ENCODE data around the gene CUL4A.
A peak's percentile ranks its signal among the peaks of the same experiment; 100 is the strongest.

CUL4A gene

DNA sequence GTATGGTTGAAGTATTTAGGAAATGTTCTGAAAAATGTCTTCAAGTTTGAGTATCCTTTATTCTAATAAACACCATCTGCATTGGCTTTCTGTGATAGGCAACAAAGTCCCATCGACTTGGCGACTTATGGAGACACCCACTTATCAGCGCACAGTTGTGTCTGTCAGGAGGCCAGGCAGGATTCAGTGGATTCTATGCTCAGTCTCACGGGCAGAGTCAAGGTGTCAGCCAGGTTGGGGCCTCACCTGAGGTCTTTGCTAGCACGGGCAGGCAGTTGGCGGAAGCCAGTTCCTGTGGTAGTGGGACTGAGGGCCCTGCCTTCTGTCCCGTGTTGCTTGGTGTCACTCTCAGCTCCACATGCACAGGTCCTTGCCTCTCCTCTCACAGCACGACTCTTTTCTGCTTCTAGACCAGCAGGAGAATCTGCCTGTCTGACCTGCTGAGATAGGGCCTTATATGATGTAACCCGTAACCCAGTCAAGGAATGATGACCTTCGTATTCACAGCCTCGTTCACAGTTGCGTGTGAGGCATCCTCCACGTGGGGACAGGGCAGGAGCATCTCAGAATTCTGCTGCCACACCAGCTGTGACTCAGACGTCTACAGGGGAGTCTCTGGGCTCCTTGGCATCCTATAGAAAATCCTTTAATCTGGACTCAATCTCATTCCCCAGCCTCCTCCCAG lies 10.0 kb downstream of the CUL4A start:
- peaks cover 62% of the 10 kb centered on the region for H3K79me2 ChIP-seq (ENCODE audit: insufficient read depth, low read length)

DNA sequence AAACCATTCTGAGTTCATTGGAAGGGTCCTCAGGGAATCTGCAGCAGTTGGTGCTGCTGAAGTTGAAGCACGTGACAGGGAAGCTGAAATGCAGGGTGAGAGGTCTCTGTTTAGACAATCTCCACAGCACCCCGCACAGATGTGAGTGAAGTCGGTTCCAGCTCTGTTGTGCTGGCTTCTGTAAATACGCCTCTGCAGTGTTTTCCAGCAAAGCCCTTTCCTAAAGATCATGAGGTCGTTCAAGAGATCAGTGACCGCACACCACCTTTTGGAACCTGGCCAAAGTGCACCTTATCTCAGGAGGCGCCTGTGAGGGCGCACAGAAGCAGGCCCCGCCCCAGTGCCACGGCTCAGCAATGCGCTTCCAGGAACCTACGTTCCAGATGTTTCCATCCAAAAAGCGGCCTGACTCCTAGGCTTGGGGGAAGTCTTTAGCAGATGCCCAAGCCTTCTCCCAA lies 10.8 kb downstream of the CUL4A start:
- Histone ChIP-seq H3K9me3 (ENCODE audit: low read length) (no peaks in the 10 kb centered on the region), H2AFZ (ENCODE audit: low read length) (no peak overlapping the region), H3K9ac (ENCODE audit: low read length) (no peak overlapping the region), H3K4me2 (ENCODE audit: low read length) (no peak overlapping the region), H3K27me3 (ENCODE audit: insufficient read depth, low read length) (no peaks in the 10 kb centered on the region), H3K4me3 (ENCODE audit: low read depth, low read length, poor library complexity, severe bottlenecking) (no peak overlapping the region), H3K79me2 (ENCODE audit: insufficient read depth, low read length) (peaks cover 54% of the 10 kb centered on the region), H3K9me2 (ENCODE audit: low read depth, low read length) (no peaks in the 10 kb centered on the region), H3K36me3 (ENCODE audit: insufficient read depth, low read length) (peaks cover 65% of the 10 kb centered on the region), H4K20me1 (ENCODE audit: insufficient read depth, low read length) (no peaks in the 10 kb centered on the region), H3F3A (ENCODE audit: insufficient read depth, low read length) (no peaks in the 10 kb centered on the region), H3K4me1 (ENCODE audit: insufficient read depth, low read length, severe bottlenecking) (peaks cover 14% of the 10 kb centered on the region), H3K27ac (ENCODE audit: low read depth, low read length, poor library complexity, severe bottlenecking) (no peak overlapping the region)
- TF ChIP-seq CTCF (IDR thresholded peaks at IDR 0.05; ENCODE audit: low read length) = no peak

More for the DNA sequence above, 10.0 kb downstream of the CUL4A start:
- no peaks in the 10 kb centered on the region for H3K9me3 ChIP-seq (ENCODE audit: low read length)
- H4K20me1 ChIP-seq (ENCODE audit: insufficient read depth, low read length) = no peaks in the 10 kb centered on the region
- H3K36me3 ChIP-seq (ENCODE audit: insufficient read depth, low read length) = peaks cover 63% of the 10 kb centered on the region
- H2AFZ ChIP-seq (ENCODE audit: low read length) = no peak overlapping the region
- no peak overlapping the region for H3K4me2 ChIP-seq (ENCODE audit: low read length)
- H3K27ac ChIP-seq (ENCODE audit: low read depth, low read length, poor library complexity, severe bottlenecking) = no peak overlapping the region
- TF ChIP-seq CTCF (IDR thresholded peaks at IDR 0.05; ENCODE audit: low read length) (no peak), EZH2 (IDR thresholded peaks at IDR 0.05; ENCODE audit: borderline replicate concordance, low read length) (no peak)
- no peaks in the 10 kb centered on the region for H3K27me3 ChIP-seq (ENCODE audit: insufficient read depth, low read length)
- H3K9me2 ChIP-seq (ENCODE audit: low read depth, low read length) = no peaks in the 10 kb centered on the region
- H3K9ac ChIP-seq (ENCODE audit: low read length) = no peak overlapping the region
- peaks cover 16% of the 10 kb centered on the region for H3K4me1 ChIP-seq (ENCODE audit: insufficient read depth, low read length, severe bottlenecking)
- no peaks in the 10 kb centered on the region for H3F3A ChIP-seq (ENCODE audit: insufficient read depth, low read length)
- no peak overlapping the region for H3K4me3 ChIP-seq (ENCODE audit: low read depth, low read length, poor library complexity, severe bottlenecking)

DNA sequence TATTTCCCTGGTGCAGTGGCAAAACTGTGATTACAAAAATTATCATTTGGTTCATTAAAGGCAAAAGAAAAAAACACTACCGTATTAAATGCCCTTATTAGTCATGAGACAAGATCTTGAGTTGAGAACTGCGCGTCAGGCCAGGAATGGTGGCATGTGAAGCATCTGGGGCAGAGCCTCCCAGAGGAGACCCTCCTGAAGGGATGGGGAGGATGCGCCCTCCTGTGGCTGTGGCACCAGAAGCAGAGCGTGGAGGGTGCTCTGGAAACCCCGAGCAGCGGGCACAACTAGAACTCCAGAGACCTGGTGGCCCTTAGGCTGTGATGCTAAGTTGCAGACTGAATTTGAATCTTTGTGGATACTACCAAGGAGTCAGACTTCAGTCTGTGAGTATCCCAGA lies 11.5 kb downstream of the CUL4A start:
- Histone ChIP-seq H3K9me2 (ENCODE audit: low read depth, low read length) (no peaks in the 10 kb centered on the region), H3K79me2 (ENCODE audit: insufficient read depth, low read length) (peaks cover 47% of the 10 kb centered on the region), H3K27ac (ENCODE audit: low read depth, low read length, poor library complexity, severe bottlenecking) (no peak overlapping the region), H3K4me2 (ENCODE audit: low read length) (no peak overlapping the region), H3F3A (ENCODE audit: insufficient read depth, low read length) (no peaks in the 10 kb centered on the region), H3K4me3 (ENCODE audit: low read depth, low read length, poor library complexity, severe bottlenecking) (no peak overlapping the region), H3K9ac (ENCODE audit: low read length) (no peak overlapping the region), H3K27me3 (ENCODE audit: insufficient read depth, low read length) (no peaks in the 10 kb centered on the region), H3K36me3 (ENCODE audit: insufficient read depth, low read length) (peaks cover 72% of the 10 kb centered on the region), H3K4me1 (ENCODE audit: insufficient read depth, low read length, severe bottlenecking) (peaks cover 7% of the 10 kb centered on the region), H4K20me1 (ENCODE audit: insufficient read depth, low read length) (no peaks in the 10 kb centered on the region), H3K9me3 (ENCODE audit: low read length) (no peaks in the 10 kb centered on the region), H2AFZ (ENCODE audit: low read length) (no peak overlapping the region)
- TF ChIP-seq EZH2 (IDR thresholded peaks at IDR 0.05; ENCODE audit: borderline replicate concordance, low read length) (no peak), CTCF (IDR thresholded peaks at IDR 0.05; ENCODE audit: low read length) (peak; percentile 49)
